ENCODE measurements around the gene PAX1.

DNA sequence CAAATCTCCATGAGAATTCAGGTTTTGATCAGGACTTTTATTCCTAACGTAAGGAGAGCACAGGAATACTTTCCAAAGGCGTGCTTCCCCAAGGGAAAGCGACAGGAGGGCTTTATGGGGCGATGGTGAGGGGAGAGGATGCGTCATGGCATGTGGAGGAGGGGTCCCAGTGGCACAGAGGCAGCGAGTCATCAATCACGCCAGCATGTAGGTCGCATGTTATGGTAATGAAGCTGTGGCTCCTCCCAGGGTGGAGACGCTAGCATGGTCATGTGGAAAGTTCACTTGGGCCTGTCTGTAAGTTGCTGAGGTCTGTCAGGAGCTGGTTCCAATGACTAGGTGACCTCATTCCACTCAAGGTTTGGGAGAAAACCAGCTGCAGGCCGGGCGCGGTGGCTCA lies 35.3 kb upstream of the PAX1 start:
- TF ChIP-seq GATA3 (IDR thresholded peaks at IDR 0.05; ENCODE audit: low read depth, low read length) (no peak), GATA2 (IDR thresholded peaks at IDR 0.05; ENCODE audit: low read depth, low read length) (no peak)
